Liver (tissue), 9 donors: ENCODE results near the gene TCF12. TPM values are rescaled to one million over a fixed set of nuclear protein-coding genes. Genes with fewer than 3 reads are reported as not detected.

Experiments
- DNase-seq: peaks from one replicate; pipeline ENCODE4 v3.0.0-alpha.2; 2017; ENCODE audit warnings: low spot score
- H3K27ac ChIP-seq, 2 donors: one replicate each; pipeline ENCODE4 v1.7.0; 2013; ENCODE audit warnings: inconsistent platforms in 2 of 2, low read length in 2 of 2, control low read depth in 1 of 2, low read depth in 1 of 2, mild to moderate bottlenecking in 1 of 2
- H3K27me3 ChIP-seq, 4 donors: one replicate each; pipeline versions ENCODE4 v1.6.1 to v1.7.0; 2013; ENCODE audit warnings: low read length in 3 of 4, inconsistent platforms in 1 of 4, mild to moderate bottlenecking in 1 of 4, moderate library complexity in 1 of 4; ENCODE audit not compliant: control insufficient read depth in 4 of 4, insufficient read depth in 4 of 4
- H3K36me3 ChIP-seq, 4 donors: one replicate each; pipeline versions ENCODE4 v1.6.1 to v1.7.0; 2013; ENCODE audit warnings: low read length in 3 of 4, mild to moderate bottlenecking in 3 of 4, low read depth in 1 of 4, moderate library complexity in 1 of 4; ENCODE audit not compliant: control insufficient read depth in 4 of 4, insufficient read depth in 3 of 4
- H3K4me1 ChIP-seq, 4 donors: one replicate each; pipeline versions ENCODE4 v1.6.1 to v1.7.0; 2013; ENCODE audit warnings: low read length in 3 of 4, mild to moderate bottlenecking in 3 of 4, moderate library complexity in 1 of 4; ENCODE audit not compliant: control insufficient read depth in 4 of 4, insufficient read depth in 4 of 4
- H3K4me3 ChIP-seq, 3 donors: one replicate each; pipeline versions ENCODE4 v1.6.1 to v1.7.0; 2013; ENCODE audit warnings: low read length in 3 of 3, control low read depth in 1 of 3, low read depth in 1 of 3, mild to moderate bottlenecking in 1 of 3
- H3K9ac ChIP-seq, 2 donors: one replicate each; pipeline ENCODE4 v1.7.0; 2013; ENCODE audit warnings: low read length in 2 of 2, mild to moderate bottlenecking in 2 of 2, moderate library complexity in 2 of 2, control low read depth in 1 of 2, low read depth in 1 of 2
- H3K9me3 ChIP-seq, 4 donors: one replicate each; pipeline versions ENCODE4 v1.6.1 to v1.7.0; 2013; ENCODE audit warnings: low read length in 3 of 4; ENCODE audit not compliant: control insufficient read depth in 4 of 4
- EGR1 ChIP-seq, 2 donors: IDR thresholded peaks; 2 replicates each; pipeline ENCODE4 v1.6.1; 2016 to 2018; ENCODE audit warnings: antibody characterized with exemption in 2 of 2, low read depth in 2 of 2
- FOXA1 ChIP-seq: IDR thresholded peaks from 2 replicates; pipeline ENCODE4 v1.6.1; 2016; ENCODE audit warnings: antibody characterized with exemption
- FOXA2 ChIP-seq: IDR thresholded peaks from 2 replicates; pipeline ENCODE4 v1.6.1; 2016; ENCODE audit warnings: antibody characterized with exemption
- GABPA ChIP-seq, 2 donors: IDR thresholded peaks in 1 of 2; conservative IDR thresholded peaks in 1 of 2; 2 replicates each; pipeline ENCODE4 v1.6.1; 2016; ENCODE audit warnings: antibody characterized with exemption in 2 of 2, mild to moderate bottlenecking in 1 of 2, moderate library complexity in 1 of 2
- HNF4A ChIP-seq, 2 donors: conservative IDR thresholded peaks; 2 replicates each; pipeline ENCODE4 v1.6.1; 2016; ENCODE audit warnings: antibody characterized with exemption in 2 of 2, mild to moderate bottlenecking in 2 of 2
- HNF4G ChIP-seq: IDR thresholded peaks from 2 replicates; pipeline ENCODE4 v1.6.1; 2016; ENCODE audit warnings: antibody characterized with exemption
- JUND ChIP-seq, 2 donors: IDR thresholded peaks; 2 replicates each; pipeline ENCODE4 v1.6.1; 2016; ENCODE audit warnings: antibody characterized with exemption in 2 of 2
- NR2F2 ChIP-seq: IDR thresholded peaks from 2 replicates; pipeline ENCODE4 v1.6.1; 2016; ENCODE audit warnings: antibody characterized with exemption
- RAD21 ChIP-seq, 2 donors: IDR thresholded peaks; 2 replicates each; pipeline ENCODE4 v1.6.1; 2016; ENCODE audit warnings: antibody characterized with exemption in 2 of 2, mild to moderate bottlenecking in 2 of 2
- RXRA ChIP-seq, 2 donors: IDR thresholded peaks; 2 replicates each; pipeline ENCODE4 v1.6.1; 2017 to 2018; ENCODE audit warnings: antibody characterized with exemption in 2 of 2, mild to moderate bottlenecking in 1 of 2
- SP1 ChIP-seq: IDR thresholded peaks from 2 replicates; pipeline ENCODE4 v1.6.1; 2018; ENCODE audit warnings: antibody characterized with exemption, mild to moderate bottlenecking
- TAF1 ChIP-seq: conservative IDR thresholded peaks from 2 replicates; pipeline ENCODE4 v1.6.1; 2016; ENCODE audit warnings: antibody characterized with exemption, mild to moderate bottlenecking
- YY1 ChIP-seq: IDR thresholded peaks from 2 replicates; pipeline ENCODE4 v1.6.1; 2016; ENCODE audit warnings: antibody characterized with exemption, mild to moderate bottlenecking
- WGBS: extraction: QIAGEN DNeasy Blood & Tissue Kit; methylation state at CpG from one replicate; pipeline ENCODE4 v1.1.7; 2013; 5-methylcytosine and 5-hydroxymethylcytosine counted together
- polyA plus RNA-seq, 2 donors: library from polyadenylated mRNA; stranded (reverse) in 1 of 2; unstranded in 1 of 2; fragments of 200-250 nt in 1 of 2; fragments of >200 nt in 1 of 2; fragmentation: Nextera tagmentation in 1 of 2; extraction: Ambion mirVana in 1 of 2; gene quantifications; one replicate each; pipeline versions ENCODE4 v1.2.1 to v1.2.3, GENCODE V29; 2013 to 2015
- total RNA-seq, 2 donors: library from RNA; depleted of rRNA; stranded (reverse); fragments of >200 nt; gene quantifications; one replicate each; pipeline ENCODE4 v1.2.3, GENCODE V29; 2014
- TF ChIP-seq, protein P1 (sequence below): fragments of 150-350 bp; IDR thresholded peaks from 2 replicates; pipeline ENCODE4 v1.5.1; 2017; ENCODE audit warnings: improper control_type of control experiment, low read depth, low read length; ENCODE audit not compliant: missing input control
- TF ChIP-seq, protein P2 (sequence below): IDR thresholded peaks from 2 replicates; pipeline ENCODE4 v1.6.1; 2016; ENCODE audit warnings: antibody characterized with exemption
- TF ChIP-seq, protein P3 (sequence below): IDR thresholded peaks from 2 replicates; pipeline ENCODE4 v1.6.1; 2016; ENCODE audit warnings: antibody characterized with exemption
- TF ChIP-seq, protein P4 (sequence below): IDR thresholded peaks from 2 replicates; pipeline ENCODE4 v1.6.1; 2016; ENCODE audit warnings: antibody characterized with exemption, mild to moderate bottlenecking
- TF ChIP-seq, protein P5 (sequence below): IDR thresholded peaks from 2 replicates; pipeline ENCODE4 v1.6.1; 2016; ENCODE audit warnings: antibody characterized with exemption
- donor health status: healthy.
- donor health status: healthy.
- donor health status: healthy.
- donor health status: healthy.
- donor health status: healthy.

TCF12 gene
- total and polyA plus RNA-seq, 4 donors, result 8.7 to 38.3 (median 22.3) TPM

DNA sequence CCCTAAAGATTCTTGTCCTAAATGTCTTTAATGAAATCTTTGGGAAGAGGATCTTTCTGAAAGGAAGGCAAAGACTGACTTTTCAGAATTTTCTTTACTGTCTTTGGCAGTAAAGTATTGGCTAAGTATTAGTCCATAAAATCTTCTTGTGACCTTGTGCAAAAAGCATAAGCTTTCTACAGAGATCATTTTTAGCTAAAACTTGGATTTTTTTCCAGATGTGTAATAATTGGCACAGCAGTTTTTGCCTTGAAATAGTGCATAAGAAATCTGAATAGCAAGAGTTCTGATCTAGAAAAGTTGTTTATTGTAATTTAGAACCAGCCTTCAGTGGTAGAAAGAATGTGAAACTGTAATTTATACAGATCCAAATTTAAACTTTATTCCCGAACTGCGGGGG is 335.1 kb downstream of the TCF12 start (continued):
- TF ChIP-seq, protein P1, sequence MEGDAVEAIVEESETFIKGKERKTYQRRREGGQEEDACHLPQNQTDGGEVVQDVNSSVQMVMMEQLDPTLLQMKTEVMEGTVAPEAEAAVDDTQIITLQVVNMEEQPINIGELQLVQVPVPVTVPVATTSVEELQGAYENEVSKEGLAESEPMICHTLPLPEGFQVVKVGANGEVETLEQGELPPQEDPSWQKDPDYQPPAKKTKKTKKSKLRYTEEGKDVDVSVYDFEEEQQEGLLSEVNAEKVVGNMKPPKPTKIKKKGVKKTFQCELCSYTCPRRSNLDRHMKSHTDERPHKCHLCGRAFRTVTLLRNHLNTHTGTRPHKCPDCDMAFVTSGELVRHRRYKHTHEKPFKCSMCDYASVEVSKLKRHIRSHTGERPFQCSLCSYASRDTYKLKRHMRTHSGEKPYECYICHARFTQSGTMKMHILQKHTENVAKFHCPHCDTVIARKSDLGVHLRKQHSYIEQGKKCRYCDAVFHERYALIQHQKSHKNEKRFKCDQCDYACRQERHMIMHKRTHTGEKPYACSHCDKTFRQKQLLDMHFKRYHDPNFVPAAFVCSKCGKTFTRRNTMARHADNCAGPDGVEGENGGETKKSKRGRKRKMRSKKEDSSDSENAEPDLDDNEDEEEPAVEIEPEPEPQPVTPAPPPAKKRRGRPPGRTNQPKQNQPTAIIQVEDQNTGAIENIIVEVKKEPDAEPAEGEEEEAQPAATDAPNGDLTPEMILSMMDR, result no peak
- TF ChIP-seq, protein P2, sequence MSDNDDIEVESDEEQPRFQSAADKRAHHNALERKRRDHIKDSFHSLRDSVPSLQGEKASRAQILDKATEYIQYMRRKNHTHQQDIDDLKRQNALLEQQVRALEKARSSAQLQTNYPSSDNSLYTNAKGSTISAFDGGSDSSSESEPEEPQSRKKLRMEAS, result no peak
- no peak for TF ChIP-seq EGR1 (IDR thresholded peaks at IDR 0.05; ENCODE audit: low read depth in 2 of 2)
- TF ChIP-seq, protein P3, sequence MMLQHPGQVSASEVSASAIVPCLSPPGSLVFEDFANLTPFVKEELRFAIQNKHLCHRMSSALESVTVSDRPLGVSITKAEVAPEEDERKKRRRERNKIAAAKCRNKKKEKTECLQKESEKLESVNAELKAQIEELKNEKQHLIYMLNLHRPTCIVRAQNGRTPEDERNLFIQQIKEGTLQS, result no peak

DNA sequence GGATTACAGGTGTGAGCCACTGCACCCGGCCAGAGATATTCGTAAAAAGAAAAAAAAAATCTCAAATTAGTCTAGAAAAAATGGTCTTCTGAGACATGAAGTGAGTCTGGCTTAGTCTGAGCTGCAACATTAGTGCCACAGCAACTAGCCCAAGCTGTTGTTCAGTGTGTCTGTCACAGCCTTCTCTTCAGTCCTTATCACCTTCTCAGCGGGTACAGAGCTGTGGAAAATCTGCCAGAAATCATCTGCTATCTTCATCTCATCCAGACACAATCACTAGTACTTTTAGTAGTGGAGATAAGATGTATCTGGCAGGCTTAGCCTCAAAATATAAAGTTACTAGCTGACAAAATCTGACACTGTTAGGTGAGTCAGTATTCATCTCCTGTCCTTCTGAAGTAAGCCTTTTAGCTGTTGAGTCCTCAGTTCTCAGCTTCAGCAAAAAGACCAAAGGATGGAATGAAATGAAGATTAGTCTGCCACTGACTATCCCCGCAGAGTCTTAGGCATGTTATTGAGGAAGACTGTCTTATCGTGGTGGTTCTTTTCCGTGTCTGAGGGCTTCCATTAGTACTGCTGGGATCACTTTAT is 337.4 kb downstream of the TCF12 start:
- Histone ChIP-seq H3K9me3 (no peaks in the 10 kb centered on the region), H3K27me3 (no peaks in the 10 kb centered on the region), H3K27ac (no peak overlapping the region), H3K36me3 (peaks cover 2 to 12% (median 10%) of the 10 kb centered on the region in 4 donors), H3K4me1 (no peaks in the 10 kb centered on the region), H3K4me3 (no peak overlapping the region), H3K9ac (no peak overlapping the region)
- TF ChIP-seq, protein P3, result no peak
- no peak for TF ChIP-seq RXRA (IDR thresholded peaks at IDR 0.05)
- TF ChIP-seq, protein P4, sequence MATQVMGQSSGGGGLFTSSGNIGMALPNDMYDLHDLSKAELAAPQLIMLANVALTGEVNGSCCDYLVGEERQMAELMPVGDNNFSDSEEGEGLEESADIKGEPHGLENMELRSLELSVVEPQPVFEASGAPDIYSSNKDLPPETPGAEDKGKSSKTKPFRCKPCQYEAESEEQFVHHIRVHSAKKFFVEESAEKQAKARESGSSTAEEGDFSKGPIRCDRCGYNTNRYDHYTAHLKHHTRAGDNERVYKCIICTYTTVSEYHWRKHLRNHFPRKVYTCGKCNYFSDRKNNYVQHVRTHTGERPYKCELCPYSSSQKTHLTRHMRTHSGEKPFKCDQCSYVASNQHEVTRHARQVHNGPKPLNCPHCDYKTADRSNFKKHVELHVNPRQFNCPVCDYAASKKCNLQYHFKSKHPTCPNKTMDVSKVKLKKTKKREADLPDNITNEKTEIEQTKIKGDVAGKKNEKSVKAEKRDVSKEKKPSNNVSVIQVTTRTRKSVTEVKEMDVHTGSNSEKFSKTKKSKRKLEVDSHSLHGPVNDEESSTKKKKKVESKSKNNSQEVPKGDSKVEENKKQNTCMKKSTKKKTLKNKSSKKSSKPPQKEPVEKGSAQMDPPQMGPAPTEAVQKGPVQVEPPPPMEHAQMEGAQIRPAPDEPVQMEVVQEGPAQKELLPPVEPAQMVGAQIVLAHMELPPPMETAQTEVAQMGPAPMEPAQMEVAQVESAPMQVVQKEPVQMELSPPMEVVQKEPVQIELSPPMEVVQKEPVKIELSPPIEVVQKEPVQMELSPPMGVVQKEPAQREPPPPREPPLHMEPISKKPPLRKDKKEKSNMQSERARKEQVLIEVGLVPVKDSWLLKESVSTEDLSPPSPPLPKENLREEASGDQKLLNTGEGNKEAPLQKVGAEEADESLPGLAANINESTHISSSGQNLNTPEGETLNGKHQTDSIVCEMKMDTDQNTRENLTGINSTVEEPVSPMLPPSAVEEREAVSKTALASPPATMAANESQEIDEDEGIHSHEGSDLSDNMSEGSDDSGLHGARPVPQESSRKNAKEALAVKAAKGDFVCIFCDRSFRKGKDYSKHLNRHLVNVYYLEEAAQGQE, result no peak
- no peak for TF ChIP-seq FOXA2
- no peak for TF ChIP-seq SP1
- no peak for TF ChIP-seq NR2F2
- no peak for TF ChIP-seq YY1
- TF ChIP-seq, protein P2, result no peak
- no peak for TF ChIP-seq JUND (IDR thresholded peaks at IDR 0.05)
- TF ChIP-seq, protein P1, result no peak
- TF ChIP-seq RAD21 (IDR thresholded peaks at IDR 0.05), result no peak
- no peak for TF ChIP-seq HNF4A (conservative IDR thresholded peaks at IDR 0.05)
- TF ChIP-seq TAF1, result no peak
- no peak for TF ChIP-seq GABPA (IDR thresholded peaks at IDR 0.05 in 1 of 2, conservative IDR thresholded peaks at IDR 0.05 in 1 of 2)
- TF ChIP-seq EGR1 (IDR thresholded peaks at IDR 0.05; ENCODE audit: low read depth in 2 of 2), result no peak
- no peak for TF ChIP-seq FOXA1
- no peak for TF ChIP-seq HNF4G
- TF ChIP-seq, protein P5, sequence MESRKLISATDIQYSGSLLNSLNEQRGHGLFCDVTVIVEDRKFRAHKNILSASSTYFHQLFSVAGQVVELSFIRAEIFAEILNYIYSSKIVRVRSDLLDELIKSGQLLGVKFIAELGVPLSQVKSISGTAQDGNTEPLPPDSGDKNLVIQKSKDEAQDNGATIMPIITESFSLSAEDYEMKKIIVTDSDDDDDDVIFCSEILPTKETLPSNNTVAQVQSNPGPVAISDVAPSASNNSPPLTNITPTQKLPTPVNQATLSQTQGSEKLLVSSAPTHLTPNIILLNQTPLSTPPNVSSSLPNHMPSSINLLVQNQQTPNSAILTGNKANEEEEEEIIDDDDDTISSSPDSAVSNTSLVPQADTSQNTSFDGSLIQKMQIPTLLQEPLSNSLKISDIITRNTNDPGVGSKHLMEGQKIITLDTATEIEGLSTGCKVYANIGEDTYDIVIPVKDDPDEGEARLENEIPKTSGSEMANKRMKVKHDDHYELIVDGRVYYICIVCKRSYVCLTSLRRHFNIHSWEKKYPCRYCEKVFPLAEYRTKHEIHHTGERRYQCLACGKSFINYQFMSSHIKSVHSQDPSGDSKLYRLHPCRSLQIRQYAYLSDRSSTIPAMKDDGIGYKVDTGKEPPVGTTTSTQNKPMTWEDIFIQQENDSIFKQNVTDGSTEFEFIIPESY, result no peak
- WGBS, result 96% methylated on average over 6 of the region's 6 CpGs
- DNase-seq, result no peak
